DMS53 (cell line): ENCODE measurements around the gene RBL1.
A peak's percentile ranks its signal among the peaks of the same experiment; 100 is the strongest.
"Not testable (repeated sequence)": the region's sequence is repeated elsewhere in the genome, so short reads cannot be mapped to it uniquely, and the experiment has no call there.

Source experiments
- DNase-seq: peaks from one replicate; lab custom pipeline; 2025; lab: John Stamatoyannopoulos, UW

The RBL1 gene

GRCh38 chr20:37095599-37096414 lies at the start of gene RBL1:
Gene RBL1, minus strand, starts transcription at chr20:37095997. Its CDS starts 69 bp downstream, at chr20:37095928.
- peak; percentile 96 for DNase-seq

GRCh38 chr20:37144856-37145404 lies 49.1 kb upstream of the RBL1 start:
- no peak for DNase-seq

- DNase-seq: no peak
Observed at GRCh38 chr20:37142708-37143107, 46.9 kb upstream of the RBL1 start.

- DNase-seq: no peak
Observed at GRCh38 chr20:37137547-37137946, 41.8 kb upstream of the RBL1 start.

GRCh38 chr20:37133952-37134351 lies 38.2 kb upstream of the RBL1 start:
- no peak for DNase-seq

- no peak for DNase-seq
Observed at GRCh38 chr20:37131486-37131885, 35.7 kb upstream of the RBL1 start.

GRCh38 chr20:37128803-37129202 lies 33.0 kb upstream of the RBL1 start:
- no peak for DNase-seq

- DNase-seq: not testable (repeated sequence)
Observed at GRCh38 chr20:37126290-37126689, 30.5 kb upstream of the RBL1 start.

GRCh38 chr20:37123441-37123840 lies 27.6 kb upstream of the RBL1 start:
- no peak for DNase-seq

- DNase-seq: no peak
Observed at GRCh38 chr20:37120497-37120896, 24.7 kb upstream of the RBL1 start.

GRCh38 chr20:37119356-37120036 lies 23.7 kb upstream of the RBL1 start:
- no peak for DNase-seq

GRCh38 chr20:37114012-37114411 lies 18.2 kb upstream of the RBL1 start:
- DNase-seq: no peak

GRCh38 chr20:37111926-37112455 lies 16.2 kb upstream of the RBL1 start:
- DNase-seq: no peak

- DNase-seq: no peak
Observed at GRCh38 chr20:37108676-37109075, 12.9 kb upstream of the RBL1 start.

- no peak for DNase-seq
Observed at GRCh38 chr20:37102571-37102970, 6.8 kb upstream of the RBL1 start.

- no peak for DNase-seq
Observed at GRCh38 chr20:37096415-37097041, 731 bp upstream of the RBL1 start.

GRCh38 chr20:37095108-37095598 lies 644 bp downstream of the RBL1 start:
- peak; percentile 60 for DNase-seq

- no peak for DNase-seq
Observed at GRCh38 chr20:37090407-37090806, 5.4 kb downstream of the RBL1 start.

GRCh38 chr20:37081717-37082289 lies 14.0 kb downstream of the RBL1 start:
- DNase-seq: no peak

- no peak for DNase-seq
Observed at GRCh38 chr20:37077009-37077408, 18.8 kb downstream of the RBL1 start.

- peak; percentile 41 for DNase-seq
Observed at GRCh38 chr20:37075932-37076685, 19.7 kb downstream of the RBL1 start.
